Thyroid gland (tissue), 4 donors: ENCODE data around the gene BCAS1. TPM values are rescaled to one million over a fixed set of nuclear protein-coding genes. Genes with fewer than 3 reads are reported as not detected.
"Not testable (repeated sequence)": the region's sequence is repeated elsewhere in the genome, so short reads cannot be mapped to it uniquely, and the experiment has no call there.

ENCODE experiments used
- DNase-seq, 2 donors: peaks; one replicate each; pipeline ENCODE4 v3.0.0-alpha.2; 2019
- H3K27ac ChIP-seq, 3 donors: fragments of 200-600 bp; sonication (generic); 1 replicate in 2 of 3; 2 replicates in 1 of 3; pipeline ENCODE4 v1.5.1; 2016 to 2019; ENCODE audit warnings: mild to moderate bottlenecking in 1 of 3, moderate library complexity in 1 of 3
- H3K27me3 ChIP-seq: fragments of 200-600 bp; sonication (generic); one replicate; pipeline ENCODE4 v1.5.1; 2019
- H3K36me3 ChIP-seq, 2 donors: fragments of 200-600 bp; sonication (generic); one replicate each; pipeline ENCODE4 v1.5.1; 2016 to 2019
- H3K4me1 ChIP-seq, 2 donors: fragments of 200-600 bp; sonication (generic); one replicate each; pipeline ENCODE4 v1.5.1; 2017 to 2019
- H3K4me3 ChIP-seq, 3 donors: fragments of 200-600 bp; sonication (generic); replicated peaks in 1 of 3; 1 replicate in 2 of 3; 2 replicates in 1 of 3; pipeline ENCODE4 v1.5.1; 2016; ENCODE audit warnings: mild to moderate bottlenecking in 1 of 3
- H3K9me3 ChIP-seq: fragments of 200-600 bp; sonication (generic); one replicate; pipeline ENCODE4 v1.5.1; 2017
- CTCF ChIP-seq, 6 experiments: fragments of 200-600 bp in 3 of 6; fragments of 450-650 bp in 3 of 6; sonication (generic) in 3 of 6; IDR thresholded peaks; one replicate each; pipeline ENCODE4 v1.5.1; 2016 to 2019; ENCODE audit warnings: antibody characterized with exemption in 6 of 6, mild to moderate bottlenecking in 2 of 6, inconsistent platforms in 1 of 6, moderate library complexity in 1 of 6
- POLR2A ChIP-seq, 2 donors: fragments of 450-650 bp; IDR thresholded peaks; one replicate each; pipeline ENCODE4 v1.6.1; 2017; ENCODE audit warnings: antibody characterized with exemption in 2 of 2, mild to moderate bottlenecking in 2 of 2, moderate library complexity in 1 of 2
- WGBS, 2 donors: methylation state at CpG; one replicate each; pipeline ENCODE4 v1.1.5; 2017; 5-methylcytosine and 5-hydroxymethylcytosine counted together
- intact Hi-C: fragments of 100-400 bp; cut with DNase I; formaldehyde crosslinking; loops from one replicate; pipeline ENCODE4 v1.15.1; 2023
- total RNA-seq, 4 donors: library from RNA; depleted of rRNA; stranded (reverse); fragments of >200 nt; gene quantifications; one replicate each; pipeline ENCODE4 v1.2.3, GENCODE V29; 2016

The BCAS1 gene
- total RNA-seq, 4 donors from 2014 or later, result 0.11 TPM; not detected in 3

- no peaks in the 10 kb centered on the region for H3K4me1 ChIP-seq
- H3K27ac ChIP-seq, result no peak overlapping the region
- intact Hi-C loops, result no loop called here
- no peak for TF ChIP-seq POLR2A (IDR thresholded peaks at IDR 0.05)
- no peak for TF ChIP-seq CTCF (IDR thresholded peaks at IDR 0.05)
- WGBS, 2 donors, result 90 to 91% methylated on average over 19 of the region's 19 CpGs
- no peaks in the 10 kb centered on the region for H3K9me3 ChIP-seq
- H3K4me3 ChIP-seq, result no peak overlapping the region
- no peak for DNase-seq
- no peaks in the 10 kb centered on the region for H3K36me3 ChIP-seq
- no peaks in the 10 kb centered on the region for H3K27me3 ChIP-seq
Observed at GRCh38 chr20:53974785-53975555, 95.4 kb downstream of the BCAS1 start.

GRCh38 chr20:53973882-53974281 is 96.5 kb downstream of the BCAS1 start:
- H3K4me1 ChIP-seq, H3K9me3 ChIP-seq, DNase-seq, intact Hi-C loops, H3K27me3 ChIP-seq, H3K36me3 ChIP-seq, H3K4me3 ChIP-seq, H3K27ac ChIP-seq: not testable (repeated sequence)
- 81 to 88% methylated on average over 5 of the region's 5 CpGs for WGBS, 2 donors

- Histone ChIP-seq H3K27ac (no peak overlapping the region), H3K27me3 (no peaks in the 10 kb centered on the region), H3K4me3 (no peak overlapping the region), H3K4me1 (no peaks in the 10 kb centered on the region), H3K9me3 (no peaks in the 10 kb centered on the region), H3K36me3 (no peaks in the 10 kb centered on the region)
- intact Hi-C loops, result no loop called here
- no peak for TF ChIP-seq POLR2A (IDR thresholded peaks at IDR 0.05)
- TF ChIP-seq CTCF (IDR thresholded peaks at IDR 0.05), result no peak
- no peak for DNase-seq
- WGBS, 2 donors, result 87 to 94% methylated on average over 1 of the region's 1 CpG
Observed at GRCh38 chr20:53972179-53972578, 98.2 kb downstream of the BCAS1 start.

- 88 to 90% methylated on average over 3 of the region's 3 CpGs for WGBS, 2 donors
- no peak for DNase-seq
- intact Hi-C loops, result no loop called here
- Histone ChIP-seq H3K9me3 (no peaks in the 10 kb centered on the region), H3K27ac (no peak overlapping the region), H3K4me3 (no peak overlapping the region), H3K4me1 (no peaks in the 10 kb centered on the region), H3K36me3 (no peaks in the 10 kb centered on the region), H3K27me3 (no peaks in the 10 kb centered on the region)
- no peak for TF ChIP-seq POLR2A (IDR thresholded peaks at IDR 0.05)
- TF ChIP-seq CTCF (IDR thresholded peaks at IDR 0.05), result no peak
Observed at GRCh38 chr20:53971096-53971683, 99.2 kb downstream of the BCAS1 start.

GRCh38 chr20:53970232-53970631 is 100.2 kb downstream of the BCAS1 start:
- Histone ChIP-seq H3K4me1 (no peaks in the 10 kb centered on the region), H3K9me3 (no peaks in the 10 kb centered on the region), H3K4me3 (no peak overlapping the region), H3K27me3 (no peaks in the 10 kb centered on the region), H3K27ac (no peak overlapping the region), H3K36me3 (no peaks in the 10 kb centered on the region)
- no peak for DNase-seq
- intact Hi-C loops, result no loop called here
- 91% methylated on average over 2 of the region's 2 CpGs for WGBS, 2 donors
- TF ChIP-seq POLR2A (IDR thresholded peaks at IDR 0.05) (no peak), CTCF (IDR thresholded peaks at IDR 0.05) (no peak)
